ENCODE measurements around the gene AFF2.

DNA sequence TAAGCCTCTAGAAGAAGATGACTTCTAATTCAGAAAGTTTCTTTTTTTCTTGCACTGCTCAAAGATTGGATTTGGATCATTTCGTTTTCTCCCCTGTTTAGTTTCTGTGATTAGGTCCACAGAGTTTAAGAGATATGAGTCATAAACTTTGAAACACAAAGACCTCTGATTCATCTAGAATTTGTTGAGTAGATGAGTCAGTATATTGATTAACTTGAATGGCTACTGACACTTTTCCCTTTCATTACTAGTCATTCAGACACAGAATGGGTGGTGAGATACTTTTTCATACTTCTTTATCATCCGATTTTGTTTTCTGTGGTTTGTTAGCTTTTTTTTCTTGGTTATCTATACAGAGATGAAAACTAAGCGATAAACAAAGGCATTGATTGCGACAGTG is 34.1 kb upstream of the AFF2 start:
- TF ChIP-seq, protein P1, sequence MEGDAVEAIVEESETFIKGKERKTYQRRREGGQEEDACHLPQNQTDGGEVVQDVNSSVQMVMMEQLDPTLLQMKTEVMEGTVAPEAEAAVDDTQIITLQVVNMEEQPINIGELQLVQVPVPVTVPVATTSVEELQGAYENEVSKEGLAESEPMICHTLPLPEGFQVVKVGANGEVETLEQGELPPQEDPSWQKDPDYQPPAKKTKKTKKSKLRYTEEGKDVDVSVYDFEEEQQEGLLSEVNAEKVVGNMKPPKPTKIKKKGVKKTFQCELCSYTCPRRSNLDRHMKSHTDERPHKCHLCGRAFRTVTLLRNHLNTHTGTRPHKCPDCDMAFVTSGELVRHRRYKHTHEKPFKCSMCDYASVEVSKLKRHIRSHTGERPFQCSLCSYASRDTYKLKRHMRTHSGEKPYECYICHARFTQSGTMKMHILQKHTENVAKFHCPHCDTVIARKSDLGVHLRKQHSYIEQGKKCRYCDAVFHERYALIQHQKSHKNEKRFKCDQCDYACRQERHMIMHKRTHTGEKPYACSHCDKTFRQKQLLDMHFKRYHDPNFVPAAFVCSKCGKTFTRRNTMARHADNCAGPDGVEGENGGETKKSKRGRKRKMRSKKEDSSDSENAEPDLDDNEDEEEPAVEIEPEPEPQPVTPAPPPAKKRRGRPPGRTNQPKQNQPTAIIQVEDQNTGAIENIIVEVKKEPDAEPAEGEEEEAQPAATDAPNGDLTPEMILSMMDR (IDR thresholded peaks at IDR 0.05) = no peak
- no peak for TF ChIP-seq POLR2A (IDR thresholded peaks at IDR 0.05)
- TF ChIP-seq POLR2AphosphoS5 (IDR thresholded peaks at IDR 0.05; ENCODE audit: insufficient read depth in 1 of 2, low read depth in 1 of 2) = no peak
